Smooth muscle cell (in vitro differentiated cells): ENCODE results near the gene CHURC1. TPM values are rescaled to one million over a fixed set of nuclear protein-coding genes. Genes with fewer than 3 reads are reported as not detected.

Experiments used
- DNase-seq: peaks from one replicate; lab custom pipeline; 2025; ENCODE audit not compliant: unreplicated experiment; lab: John Stamatoyannopoulos, UW
- H2AFZ ChIP-seq: fragments of 200-600 bp; sonication (generic); 2 replicates; pipeline ENCODE4 v1.6.0; 2016; ENCODE audit warnings: antibody characterized with exemption, low read depth, mild to moderate bottlenecking
- H3F3A ChIP-seq: fragments of 200-600 bp; sonication (generic); 2 replicates; pipeline ENCODE4 v1.6.0; 2017; ENCODE audit warnings: antibody characterized with exemption, low read depth
- H3K27ac ChIP-seq: fragments of 200-600 bp; sonication (generic); 2 replicates; pipeline ENCODE4 v1.5.1; 2016; ENCODE audit warnings: low read depth, mild to moderate bottlenecking
- H3K27me3 ChIP-seq: fragments of 200-600 bp; sonication (generic); 2 replicates; pipeline ENCODE4 v1.6.1; 2016; ENCODE audit warnings: low read depth, mild to moderate bottlenecking
- H3K36me3 ChIP-seq: fragments of 200-600 bp; sonication (generic); 2 replicates; pipeline ENCODE4 v1.5.1; 2016; ENCODE audit warnings: low read depth
- H3K4me1 ChIP-seq: fragments of 200-600 bp; sonication (generic); 2 replicates; pipeline ENCODE4 v1.5.1; 2016; ENCODE audit warnings: low read depth
- H3K4me2 ChIP-seq: fragments of 200-600 bp; sonication (generic); 2 replicates; pipeline ENCODE4 v1.6.0; 2016; ENCODE audit warnings: mild to moderate bottlenecking
- H3K4me3 ChIP-seq: fragments of 200-600 bp; sonication (generic); 2 replicates; pipeline ENCODE4 v1.5.1; 2016; ENCODE audit warnings: mild to moderate bottlenecking
- H3K79me2 ChIP-seq: fragments of 200-600 bp; sonication (generic); 2 replicates; pipeline ENCODE4 v1.6.0; 2016; ENCODE audit warnings: low read depth, mild to moderate bottlenecking
- H3K9ac ChIP-seq: fragments of 200-600 bp; sonication (generic); 2 replicates; pipeline ENCODE4 v1.6.0; 2016; ENCODE audit warnings: low read depth
- H3K9me3 ChIP-seq: fragments of 200-600 bp; sonication (generic); replicated peaks from 2 replicates; pipeline ENCODE4 v1.5.1; 2016; ENCODE audit warnings: low read depth
- H4K20me1 ChIP-seq: fragments of 200-600 bp; sonication (generic); 2 replicates; pipeline ENCODE4 v1.6.0; 2016; ENCODE audit warnings: low read depth
- WGBS: methylation state at CpG from one replicate; pipeline ENCODE4 v1.1.7; 2016; ENCODE audit warnings: low lambda C conversion rate; 5-methylcytosine and 5-hydroxymethylcytosine counted together
- polyA plus RNA-seq: library from polyadenylated mRNA; unstranded; fragments of >200 nt; fragmentation: Nextera tagmentation; extraction: Ambion mirVana; gene quantifications from 2 replicates; pipeline ENCODE4 v1.2.1, GENCODE V29; 2016
- total RNA-seq: library from RNA; depleted of rRNA; stranded (reverse); fragments of >200 nt; gene quantifications from 2 replicates; pipeline ENCODE4 v1.2.3, GENCODE V29; 2014
- TF ChIP-seq, protein P1 (sequence below): fragments of 200-600 bp; sonication (generic); IDR thresholded peaks from 2 replicates; pipeline ENCODE4 v1.5.1; 2017; ENCODE audit warnings: borderline replicate concordance, mild to moderate bottlenecking, antibody characterized with exemption; ENCODE audit not compliant: insufficient read depth, poor library complexity, severe bottlenecking

CHURC1 gene
- total and polyA plus RNA-seq, 2 experiments from 2014 or later, result 48.8 to 102 TPM

GRCh38 chr14:64956697-64957406 lies 42.6 kb downstream of the CHURC1 start:
- H3K4me1 ChIP-seq, result peaks cover 2% of the 10 kb centered on the region
- no peak overlapping the region for H2AFZ ChIP-seq
- 94% methylated on average over 8 of the region's 8 CpGs for WGBS

GRCh38 chr14:64958201-64958600 lies 43.9 kb downstream of the CHURC1 start:
- H3K9me3 ChIP-seq, result no peaks in the 10 kb centered on the region
- no peaks in the 10 kb centered on the region for H3K27me3 ChIP-seq
- peaks cover 18% of the 10 kb centered on the region for H4K20me1 ChIP-seq
- no peaks in the 10 kb centered on the region for H3K36me3 ChIP-seq
- DNase-seq, result no peak
- H3K79me2 ChIP-seq, result no peaks in the 10 kb centered on the region
- H3K4me3 ChIP-seq, result no peak overlapping the region
- H3K4me1 ChIP-seq, result peaks cover 2% of the 10 kb centered on the region
- TF ChIP-seq, protein P1, sequence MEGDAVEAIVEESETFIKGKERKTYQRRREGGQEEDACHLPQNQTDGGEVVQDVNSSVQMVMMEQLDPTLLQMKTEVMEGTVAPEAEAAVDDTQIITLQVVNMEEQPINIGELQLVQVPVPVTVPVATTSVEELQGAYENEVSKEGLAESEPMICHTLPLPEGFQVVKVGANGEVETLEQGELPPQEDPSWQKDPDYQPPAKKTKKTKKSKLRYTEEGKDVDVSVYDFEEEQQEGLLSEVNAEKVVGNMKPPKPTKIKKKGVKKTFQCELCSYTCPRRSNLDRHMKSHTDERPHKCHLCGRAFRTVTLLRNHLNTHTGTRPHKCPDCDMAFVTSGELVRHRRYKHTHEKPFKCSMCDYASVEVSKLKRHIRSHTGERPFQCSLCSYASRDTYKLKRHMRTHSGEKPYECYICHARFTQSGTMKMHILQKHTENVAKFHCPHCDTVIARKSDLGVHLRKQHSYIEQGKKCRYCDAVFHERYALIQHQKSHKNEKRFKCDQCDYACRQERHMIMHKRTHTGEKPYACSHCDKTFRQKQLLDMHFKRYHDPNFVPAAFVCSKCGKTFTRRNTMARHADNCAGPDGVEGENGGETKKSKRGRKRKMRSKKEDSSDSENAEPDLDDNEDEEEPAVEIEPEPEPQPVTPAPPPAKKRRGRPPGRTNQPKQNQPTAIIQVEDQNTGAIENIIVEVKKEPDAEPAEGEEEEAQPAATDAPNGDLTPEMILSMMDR, result no peak
- no peaks in the 10 kb centered on the region for H3F3A ChIP-seq
- H3K4me2 ChIP-seq, result no peak overlapping the region
- H3K9ac ChIP-seq, result no peak overlapping the region
- no peak overlapping the region for H3K27ac ChIP-seq
- WGBS, result 71% methylated on average over 2 of the region's 2 CpGs
- no peak overlapping the region for H2AFZ ChIP-seq

More at GRCh38 chr14:64956697-64957406, 42.6 kb downstream of the CHURC1 start:
- DNase-seq, result no peak
- no peaks in the 10 kb centered on the region for H3K36me3 ChIP-seq
- no peak overlapping the region for H3K4me3 ChIP-seq
- no peak overlapping the region for H3K27ac ChIP-seq
- no peaks in the 10 kb centered on the region for H3K27me3 ChIP-seq
- no peak overlapping the region for H3K9ac ChIP-seq
- TF ChIP-seq, protein P1, result no peak
- no peaks in the 10 kb centered on the region for H3F3A ChIP-seq
- peaks cover 11% of the 10 kb centered on the region for H4K20me1 ChIP-seq
- no peaks in the 10 kb centered on the region for H3K79me2 ChIP-seq
- no peak overlapping the region for H3K4me2 ChIP-seq
- H3K9me3 ChIP-seq, result no peaks in the 10 kb centered on the region

- Histone ChIP-seq H4K20me1 (peaks cover 18% of the 10 kb centered on the region), H3K9ac (no peak overlapping the region), H3K79me2 (no peaks in the 10 kb centered on the region), H3K4me1 (peaks cover 2% of the 10 kb centered on the region), H3F3A (no peaks in the 10 kb centered on the region), H3K27me3 (no peaks in the 10 kb centered on the region), H3K27ac (no peak overlapping the region), H2AFZ (no peak overlapping the region), H3K9me3 (no peaks in the 10 kb centered on the region), H3K4me2 (no peak overlapping the region), H3K4me3 (no peak overlapping the region), H3K36me3 (no peaks in the 10 kb centered on the region)
- WGBS, result 96% methylated on average over 5 of the region's 5 CpGs
- DNase-seq, result no peak
- TF ChIP-seq, protein P1, result no peak
Observed at GRCh38 chr14:64958743-64959142, 44.5 kb downstream of the CHURC1 start.
